Activated CD8-positive, alpha-beta T cell treated with anti-CD3 and anti-CD28 coated beads for 36 hours (primary cell): ENCODE measurements around the gene FRMD7. TPM values are rescaled to one million over a fixed set of nuclear protein-coding genes. Genes with fewer than 3 reads are reported as not detected.
A peak's percentile ranks its signal among the peaks of the same experiment; 100 is the strongest.
"Not testable (repeated sequence)": the region's sequence is repeated elsewhere in the genome, so short reads cannot be mapped to it uniquely, and the experiment has no call there.

ENCODE experiments used
- ATAC-seq: fragments of 200-7000 bp; cut with Tn5 transposase; one replicate; pipeline ENCODE4 v1.10.0; 2021; ENCODE audit warnings: mild to moderate bottlenecking, moderate library complexity
- CTCF ChIA-PET: fragments of 350-600 bp; sonication (Branson Sonifier 250); formaldehyde crosslinking; loops from one replicate; lab custom pipeline; 2021; ENCODE audit warnings: antibody characterized with exemption; lab: Charles Lee
- POLR2A ChIA-PET: fragments of 350-600 bp; sonication (Branson Sonifier 250); formaldehyde crosslinking; loops from one replicate; lab custom pipeline; 2021; ENCODE audit warnings: antibody characterized with exemption; lab: Charles Lee
- DNase-seq: peaks from one replicate; pipeline ENCODE4 v3.0.0-alpha.2; 2020
- H3K27ac Mint-ChIP-seq: one replicate; pipeline ENCODE4 v1.8.0; 2021; ENCODE audit warnings: mild to moderate bottlenecking, mixed read lengths
- H3K27me3 Mint-ChIP-seq: one replicate; pipeline ENCODE4 v1.8.0; 2021; ENCODE audit warnings: mixed read lengths
- H3K36me3 Mint-ChIP-seq: one replicate; pipeline ENCODE4 v1.8.0; 2021; ENCODE audit warnings: low read depth, mixed read lengths
- H3K4me1 Mint-ChIP-seq: one replicate; pipeline ENCODE4 v1.8.0; 2021; ENCODE audit warnings: low read depth, mixed read lengths
- H3K4me3 Mint-ChIP-seq: one replicate; pipeline ENCODE4 v1.8.0; 2021; ENCODE audit warnings: mild to moderate bottlenecking, moderate library complexity, mixed read lengths
- H3K9me3 Mint-ChIP-seq: one replicate; pipeline ENCODE4 v1.8.0; 2021; ENCODE audit warnings: mixed read lengths
- CTCF ChIP-seq: fragments of 200-600 bp; IDR thresholded peaks from one replicate; pipeline ENCODE4 v1.8.0; 2022; ENCODE audit warnings: antibody characterized with exemption, mild to moderate bottlenecking
- intact Hi-C: fragments of 100-400 bp; cut with micrococcal nuclease; formaldehyde crosslinking; loops from one replicate; pipeline ENCODE4 v1.10.0; 2022
- total RNA-seq, 2 experiments: library from RNA; stranded (reverse); gene quantifications; one replicate each; pipeline ENCODE4 v1.2.3, GENCODE V29; 2021

FRMD7 gene
- total RNA-seq, 2 experiments from 2014 or later, result not detected

GRCh38 chrX:132165651-132166050 is 37.8 kb upstream of the FRMD7 start:
- Mint-ChIP-seq H3K27me3 (peaks cover 1% of the 10 kb centered on the region), H3K27ac (no peak overlapping the region), H3K36me3 (no peaks in the 10 kb centered on the region), H3K4me1 (no peaks in the 10 kb centered on the region), H3K4me3 (no peak overlapping the region), H3K9me3 (peaks cover 2% of the 10 kb centered on the region)
- ChIA-PET CTCF (no interaction called here), POLR2A (no interaction called here)
- no peak for TF ChIP-seq CTCF
- no peak for ATAC-seq
- no peak for DNase-seq
- intact Hi-C loops, result no loop called here

- Mint-ChIP-seq H3K4me1 (no peaks in the 10 kb centered on the region), H3K9me3 (peaks cover 2% of the 10 kb centered on the region)
- intact Hi-C loops, result no loop called here
Measured at GRCh38 chrX:132165005-132165404, 37.2 kb upstream of the FRMD7 start.

GRCh38 chrX:132163094-132163493 is 35.3 kb upstream of the FRMD7 start:
- CTCF ChIA-PET, H3K27me3 Mint-ChIP-seq, DNase-seq, H3K4me1 Mint-ChIP-seq, ATAC-seq, H3K4me3 Mint-ChIP-seq, POLR2A ChIA-PET, intact Hi-C loops, H3K9me3 Mint-ChIP-seq, H3K36me3 Mint-ChIP-seq, H3K27ac Mint-ChIP-seq: not testable (repeated sequence)

More at GRCh38 chrX:132165005-132165404, 37.2 kb upstream of the FRMD7 start:
- Mint-ChIP-seq H3K36me3 (no peaks in the 10 kb centered on the region), H3K4me3 (no peak overlapping the region), H3K27me3 (peaks cover 1% of the 10 kb centered on the region), H3K27ac (no peak overlapping the region)
- CTCF ChIA-PET, result no interaction called here
- DNase-seq (no peak), ATAC-seq (no peak)
- POLR2A ChIA-PET, result no interaction called here
- TF ChIP-seq CTCF, result no peak

- H3K4me1 Mint-ChIP-seq, result no peaks in the 10 kb centered on the region
- no peak for TF ChIP-seq CTCF
- H3K27me3 Mint-ChIP-seq, result no peaks in the 10 kb centered on the region
- H3K4me3 Mint-ChIP-seq, result no peak overlapping the region
- H3K36me3 Mint-ChIP-seq, result no peaks in the 10 kb centered on the region
- no peak overlapping the region for H3K27ac Mint-ChIP-seq
- ATAC-seq, result no peak
- POLR2A ChIA-PET, result no interaction called here
- CTCF ChIA-PET, result no interaction called here
- H3K9me3 Mint-ChIP-seq, result no peaks in the 10 kb centered on the region
- no peak for DNase-seq
- intact Hi-C loops, result no loop called here
Measured at GRCh38 chrX:132153166-132153565, 25.3 kb upstream of the FRMD7 start.

GRCh38 chrX:132146456-132146855 is 18.6 kb upstream of the FRMD7 start:
- ChIA-PET POLR2A (no interaction called here), CTCF (no interaction called here)
- no peak for ATAC-seq

More at GRCh38 chrX:132146456-132146855, 18.6 kb upstream of the FRMD7 start:
- intact Hi-C loops, result no loop called here
- no peak for TF ChIP-seq CTCF
- no peaks in the 10 kb centered on the region for H3K4me1 Mint-ChIP-seq
- H3K36me3 Mint-ChIP-seq, result no peaks in the 10 kb centered on the region
- peaks cover 3% of the 10 kb centered on the region for H3K27me3 Mint-ChIP-seq
- no peak overlapping the region for H3K27ac Mint-ChIP-seq
- no peak overlapping the region for H3K4me3 Mint-ChIP-seq
- DNase-seq, result peak; percentile 1
- no peaks in the 10 kb centered on the region for H3K9me3 Mint-ChIP-seq
